HG02798 (cell line): Measurements from ENCODE around the gene UQCR11.

ENCODE experiments used
- ATAC-seq: cut with Tn5 transposase; IDR thresholded peaks from one replicate; pipeline ENCODE4 v1.9.1; 2021; ENCODE audit warnings: mild to moderate bottlenecking; ENCODE audit not compliant: unreplicated experiment, poor library complexity

UQCR11 gene

GRCh38 chr19:1618157-1619093 is 13.2 kb upstream of the UQCR11 start:
- no peak for ATAC-seq

GRCh38 chr19:1616875-1617274 is 11.6 kb upstream of the UQCR11 start:
- no peak for ATAC-seq

- no peak for ATAC-seq
These were observed 11.1 kb upstream of the UQCR11 start for GRCh38 chr19:1616396-1616795.

GRCh38 chr19:1615156-1615765 is 10.0 kb upstream of the UQCR11 start:
- ATAC-seq = no peak

- ATAC-seq = no peak
These were observed 8.7 kb upstream of the UQCR11 start for GRCh38 chr19:1613808-1614570.

GRCh38 chr19:1613146-1613545 is 7.9 kb upstream of the UQCR11 start:
- ATAC-seq = no peak

- no peak for ATAC-seq
These were observed 7.1 kb upstream of the UQCR11 start for GRCh38 chr19:1612114-1613086.

- ATAC-seq = no peak
These were observed 6.1 kb upstream of the UQCR11 start for GRCh38 chr19:1611353-1611752.

GRCh38 chr19:1610579-1610978 is 5.3 kb upstream of the UQCR11 start:
- ATAC-seq = no peak

- no peak for ATAC-seq
These were observed 4.6 kb upstream of the UQCR11 start for GRCh38 chr19:1609680-1610474.

GRCh38 chr19:1609103-1609396 is 3.8 kb upstream of the UQCR11 start:
- ATAC-seq = no peak

- no peak for ATAC-seq
These were observed 3.3 kb upstream of the UQCR11 start for GRCh38 chr19:1608359-1609102.

GRCh38 chr19:1606138-1606651 is 933 bp upstream of the UQCR11 start:
- no peak for ATAC-seq

- ATAC-seq = no peak
These were observed 3.1 kb downstream of the UQCR11 start for GRCh38 chr19:1602091-1602707.

- no peak for ATAC-seq
These were observed 3.6 kb downstream of the UQCR11 start for GRCh38 chr19:1601613-1602064.

GRCh38 chr19:1599460-1599846 is 5.8 kb downstream of the UQCR11 start:
- no peak for ATAC-seq

GRCh38 chr19:1598777-1599459 is 6.3 kb downstream of the UQCR11 start:
- ATAC-seq = no peak

GRCh38 chr19:1593501-1593772 is 11.8 kb downstream of the UQCR11 start:
- ATAC-seq = no peak
